Activated T-cell treated with anti-CD3 and anti-CD28 coated beads, Interleukin-2, amount 50 U/mL, for 48 hours (primary cell): ENCODE data around the gene ZBTB42.
A peak's percentile ranks its signal among the peaks of the same experiment; 100 is the strongest.
"Not testable (repeated sequence)": the region's sequence is repeated elsewhere in the genome, so short reads cannot be mapped to it uniquely, and the experiment has no call there.

Experiments used
- DNase-seq, 2 experiments: peaks; one replicate each; pipeline ENCODE4 v3.0.0-alpha.2; 2020

ZBTB42 gene

GRCh38 chr14:104813286-104813685, 12.4 kb downstream of the ZBTB42 start:
- DNase-seq = no peak

GRCh38 chr14:104814701-104815100, 13.8 kb downstream of the ZBTB42 start:
- DNase-seq = not testable (repeated sequence)

DNA sequence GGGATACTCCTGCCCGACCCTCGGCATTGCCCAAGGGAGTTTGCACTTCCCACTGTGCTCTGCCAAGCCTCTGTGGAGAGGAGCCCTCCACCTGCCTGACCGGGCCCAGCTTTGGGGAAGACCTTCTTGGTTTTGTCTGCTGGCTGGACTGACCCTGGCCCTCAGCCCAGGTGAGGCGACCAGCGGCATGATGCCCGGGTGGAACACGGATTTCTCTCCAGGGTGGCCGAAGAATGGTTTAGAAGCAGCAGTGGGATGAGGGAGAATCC, 15.6 kb downstream of the ZBTB42 start:
- DNase-seq = no peak

DNA sequence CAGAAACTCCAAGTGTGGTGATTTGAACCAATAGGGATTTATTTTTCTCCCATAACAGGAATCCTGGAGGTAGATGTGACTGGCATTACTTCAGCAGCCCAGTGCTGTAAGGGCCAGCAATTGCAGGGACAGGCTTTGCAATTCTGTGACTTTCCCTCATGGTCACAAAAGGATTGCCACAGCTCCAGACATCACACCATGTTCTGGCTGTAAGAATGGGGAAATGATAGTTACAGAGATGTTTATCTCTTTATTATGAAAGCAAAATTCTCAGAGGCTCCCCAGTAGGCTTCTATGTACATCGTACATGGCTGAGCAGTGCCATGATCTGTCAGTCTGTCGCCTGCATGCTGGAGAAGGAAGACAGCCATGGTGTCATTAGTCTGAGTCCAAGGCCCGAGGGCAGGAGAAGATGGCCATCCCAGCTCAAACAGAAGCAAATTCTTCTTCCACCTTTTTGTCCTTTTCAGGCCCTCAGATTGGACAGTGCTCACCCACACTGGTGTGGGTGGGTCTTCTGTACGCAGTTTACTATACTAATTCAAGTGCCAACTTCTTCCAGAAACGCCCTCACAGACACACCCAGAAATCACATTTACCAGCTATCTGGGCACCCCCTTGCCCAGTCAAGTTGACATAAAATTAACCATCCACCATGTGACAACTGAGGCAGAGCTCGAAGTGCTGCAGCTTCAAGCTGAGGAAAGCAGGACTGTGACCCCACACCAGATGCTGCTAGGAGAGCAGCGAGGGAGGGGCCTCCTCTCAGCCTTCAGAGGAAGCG, 17.2 kb downstream of the ZBTB42 start:
- no peak for DNase-seq

DNA sequence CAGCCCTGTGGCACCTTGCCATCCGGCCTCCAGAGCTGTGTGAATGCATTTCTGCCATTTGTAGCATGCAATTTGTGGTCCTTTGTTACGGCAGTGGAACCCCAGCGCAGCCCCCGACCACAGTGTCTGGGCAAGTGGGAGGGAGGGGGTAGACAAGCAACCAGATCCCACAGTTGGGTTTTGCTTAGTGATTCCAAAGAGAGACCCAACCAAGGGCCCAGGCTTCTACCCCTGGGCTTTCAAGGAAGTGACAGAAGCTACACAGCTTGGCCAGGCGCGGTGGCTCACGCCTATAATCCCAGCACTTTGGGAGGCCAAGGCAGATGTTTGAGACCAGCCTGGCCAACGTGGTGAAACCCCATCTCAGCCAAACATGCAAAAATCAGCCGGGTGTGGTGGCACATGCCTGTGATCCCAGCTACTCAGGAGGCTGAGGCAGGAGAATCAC, 17.8 kb downstream of the ZBTB42 start:
- no peak for DNase-seq

GRCh38 chr14:104819361-104819781, 18.5 kb downstream of the ZBTB42 start:
- DNase-seq = no peak

DNA sequence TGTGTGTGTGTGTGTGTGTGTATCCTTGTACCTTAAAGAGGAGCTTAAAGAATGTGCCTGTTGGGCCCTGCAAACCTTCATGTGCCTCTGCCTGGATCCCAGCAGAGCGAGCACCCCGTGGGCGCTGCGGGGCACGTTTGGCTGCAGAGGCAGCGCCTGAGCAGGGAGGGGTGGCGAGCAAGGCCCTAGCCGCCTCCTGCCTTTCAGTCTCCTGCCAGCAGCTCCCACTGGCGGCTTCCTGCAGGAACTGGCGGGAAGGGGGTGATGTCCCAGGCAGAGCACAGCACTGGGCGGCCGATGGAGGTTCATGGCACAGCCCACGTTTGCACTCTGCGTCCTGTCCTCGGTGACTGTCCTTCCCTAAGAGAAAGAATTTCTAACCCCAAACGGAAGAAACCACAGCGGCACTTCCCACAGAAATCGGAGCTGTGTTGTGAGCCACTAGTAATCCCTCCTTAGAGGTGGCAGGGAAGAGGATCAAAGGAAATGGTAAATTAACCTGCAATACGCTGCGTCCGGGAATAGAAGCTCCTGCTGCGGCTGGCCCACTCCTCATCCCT, 19.8 kb downstream of the ZBTB42 start:
- DNase-seq = no peak

DNA sequence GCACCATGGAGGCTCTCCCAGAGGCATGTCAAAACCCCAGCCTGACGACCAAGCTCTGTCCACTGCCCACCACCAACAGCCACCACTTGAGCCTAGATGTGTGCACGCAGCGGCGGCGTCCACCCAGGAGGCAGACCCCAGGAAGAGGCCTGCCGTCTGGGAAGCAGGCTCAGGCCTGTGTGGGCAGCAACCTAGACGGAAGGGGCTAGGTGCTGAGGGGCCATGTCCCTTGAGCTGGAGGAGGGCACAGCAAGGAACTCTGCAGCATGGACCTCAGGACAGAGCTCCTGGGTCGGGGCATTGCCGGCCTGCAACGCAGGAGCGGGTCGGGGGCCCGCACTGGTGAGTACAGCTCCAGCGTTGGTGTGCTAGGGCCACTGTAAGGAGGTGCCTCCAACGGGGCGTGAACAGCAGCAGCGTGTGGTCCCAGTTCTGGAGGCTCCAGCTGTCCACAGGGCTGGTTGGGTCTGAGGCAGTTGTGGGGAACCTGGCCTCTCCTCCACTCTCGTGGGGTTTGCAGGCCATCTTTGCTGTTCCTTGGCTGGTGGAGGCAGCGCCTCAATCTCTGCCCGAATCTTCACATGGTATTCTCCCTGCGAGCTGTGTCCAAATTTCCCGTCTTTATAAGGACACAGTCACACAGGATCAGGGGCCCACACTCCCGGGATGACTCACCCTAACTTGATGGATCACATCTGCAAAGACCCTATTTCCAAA, 20.5 kb downstream of the ZBTB42 start:
- DNase-seq = no peak

- no peak for DNase-seq
Observed at GRCh38 chr14:104821971-104822608, 21.2 kb downstream of the ZBTB42 start.

DNA sequence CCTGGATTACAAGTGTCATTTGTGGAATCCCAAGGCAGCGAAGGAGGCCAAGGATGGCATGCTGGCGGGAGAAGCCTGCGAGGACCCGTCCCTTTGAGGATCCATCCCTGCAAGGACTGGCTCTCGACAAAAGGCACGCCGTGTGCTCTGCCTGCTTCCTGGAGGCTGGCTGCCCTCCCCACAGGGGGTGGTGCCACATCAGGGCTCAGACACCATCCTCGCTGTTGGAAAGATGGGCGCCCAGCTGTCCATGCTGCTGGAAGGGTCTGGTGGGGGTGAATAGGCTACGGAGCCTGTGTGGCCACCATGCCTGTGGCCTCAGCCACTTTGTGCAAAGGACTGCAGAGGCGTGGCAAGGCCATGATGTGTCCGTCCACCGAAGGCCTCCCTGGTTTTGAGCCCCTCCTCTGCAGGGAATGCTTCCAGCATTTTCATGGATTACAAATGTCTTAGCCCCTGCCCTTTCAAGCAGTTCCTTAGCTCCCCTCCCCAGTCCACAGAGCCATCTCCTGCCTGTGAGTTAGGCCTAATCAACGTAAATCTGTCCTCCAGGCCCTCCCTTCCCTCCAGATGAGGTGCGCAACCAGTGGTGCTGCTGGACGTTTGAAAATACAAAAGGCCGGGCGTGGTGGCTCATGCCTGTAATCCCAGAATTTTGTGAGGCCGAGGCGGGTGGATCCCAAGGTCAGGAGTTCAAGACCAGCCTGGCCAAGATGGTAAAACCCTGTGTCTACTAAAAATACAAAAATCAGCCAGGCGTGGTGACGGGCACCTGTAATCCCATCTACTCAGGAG, 22.1 kb downstream of the ZBTB42 start:
- no peak for DNase-seq

GRCh38 chr14:104824353-104824997, 23.6 kb downstream of the ZBTB42 start:
- no peak for DNase-seq

- peak; percentile 96 to 97 for DNase-seq
Observed at GRCh38 chr14:104826189-104826860, 25.4 kb downstream of the ZBTB42 start.

DNA sequence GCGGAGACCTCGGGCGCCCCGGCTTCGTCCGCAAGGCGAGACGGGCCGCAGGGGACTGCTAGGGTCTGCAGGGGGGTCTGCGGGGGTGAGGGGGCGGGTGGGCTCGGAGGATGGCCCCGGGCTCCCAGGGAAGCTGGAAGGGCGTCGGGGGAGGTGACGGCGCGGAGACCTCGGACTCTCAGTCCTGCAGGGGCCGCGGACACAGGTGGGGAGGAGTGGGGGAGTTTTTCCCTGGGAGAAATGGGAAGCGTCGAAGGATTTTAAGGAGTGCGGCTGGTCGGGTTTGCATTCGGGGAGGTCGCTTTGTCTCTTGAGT, 25.9 kb downstream of the ZBTB42 start:
- no peak for DNase-seq

DNA sequence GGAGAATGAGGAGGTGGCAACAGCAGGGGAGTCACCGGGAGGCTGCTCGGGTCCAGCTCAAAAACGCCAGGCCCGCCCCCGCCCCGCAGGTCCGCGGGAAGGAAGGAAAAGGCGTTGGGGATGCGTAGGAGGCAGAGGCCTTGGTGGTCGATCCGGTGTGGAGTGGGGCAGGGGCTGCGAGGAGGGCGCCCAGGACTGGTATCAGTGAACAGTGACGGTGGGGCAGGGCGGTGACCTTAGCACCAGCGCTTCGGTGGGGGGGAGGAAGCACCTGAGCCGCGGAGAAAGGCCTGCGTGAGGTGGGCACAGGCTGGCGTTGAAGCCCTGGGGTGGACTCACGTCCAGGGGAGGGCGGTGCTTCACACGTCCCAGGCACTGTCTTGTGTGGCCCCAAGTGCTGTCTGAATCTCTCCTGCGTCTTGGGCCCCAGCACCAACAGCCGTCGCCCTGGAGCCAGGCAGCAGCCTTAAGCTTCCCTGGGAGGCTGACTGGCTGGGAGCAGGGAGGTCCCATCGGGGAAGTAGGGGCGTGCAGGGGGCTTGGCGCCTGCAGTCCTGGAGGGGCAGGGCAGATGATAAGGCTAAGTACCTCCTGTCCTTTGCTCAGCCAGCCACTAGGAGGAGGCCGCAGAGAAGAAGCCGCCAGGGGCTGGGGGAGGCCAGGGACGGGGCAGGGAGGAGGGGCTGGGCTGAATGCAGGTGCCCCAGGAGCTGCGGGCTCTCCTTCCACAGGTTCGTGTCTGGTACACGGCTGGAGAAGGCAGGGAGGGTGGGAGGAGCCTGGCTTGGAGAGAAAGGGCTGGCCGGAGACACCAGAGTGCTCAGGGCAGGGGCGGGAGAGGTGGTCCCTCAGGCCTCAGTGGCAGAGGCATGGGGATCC, 26.5 kb downstream of the ZBTB42 start:
- peak; percentile 70 to 76 for DNase-seq

GRCh38 chr14:104830781-104831180, 29.9 kb downstream of the ZBTB42 start:
- DNase-seq = no peak

DNA sequence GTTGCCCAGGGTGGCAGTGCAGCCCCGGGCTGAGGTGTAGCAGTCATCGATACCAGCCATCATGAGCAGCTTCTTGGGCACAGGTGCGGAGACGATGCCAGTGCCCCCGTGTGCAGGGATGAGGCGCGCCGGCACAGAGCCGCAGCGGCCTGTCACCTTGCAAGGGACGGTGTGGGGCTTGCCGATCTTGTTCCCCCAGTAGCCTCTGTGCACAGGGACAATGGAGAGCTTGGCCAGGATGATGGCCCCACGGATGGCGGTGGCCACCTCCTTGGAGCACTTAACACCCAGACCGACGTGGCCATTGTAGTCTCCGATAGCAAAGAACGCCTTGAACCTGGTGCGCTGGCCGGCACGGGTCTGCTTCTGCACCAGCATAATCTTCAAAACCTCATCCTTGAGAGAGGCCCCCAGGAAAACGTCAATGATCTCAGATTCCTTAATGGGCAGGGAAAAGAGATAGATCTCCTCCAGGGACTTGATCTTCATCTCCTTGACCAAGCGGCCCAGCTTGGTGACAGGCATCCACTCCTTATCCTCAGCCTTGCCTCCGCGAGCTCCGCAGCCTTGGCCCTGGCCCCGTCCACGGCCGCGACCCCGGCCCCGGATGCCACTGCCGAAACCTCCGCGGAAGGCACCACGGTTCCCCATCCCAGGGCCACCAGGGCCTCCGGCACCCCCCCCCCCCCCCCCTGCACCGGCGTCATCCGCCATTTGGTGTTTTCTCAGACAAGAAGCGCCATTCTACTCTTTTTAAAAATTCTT, 35.5 kb downstream of the ZBTB42 start:
- DNase-seq = not testable (repeated sequence)

- DNase-seq = no peak
Observed at GRCh38 chr14:104841730-104842129, 40.8 kb downstream of the ZBTB42 start.

DNA sequence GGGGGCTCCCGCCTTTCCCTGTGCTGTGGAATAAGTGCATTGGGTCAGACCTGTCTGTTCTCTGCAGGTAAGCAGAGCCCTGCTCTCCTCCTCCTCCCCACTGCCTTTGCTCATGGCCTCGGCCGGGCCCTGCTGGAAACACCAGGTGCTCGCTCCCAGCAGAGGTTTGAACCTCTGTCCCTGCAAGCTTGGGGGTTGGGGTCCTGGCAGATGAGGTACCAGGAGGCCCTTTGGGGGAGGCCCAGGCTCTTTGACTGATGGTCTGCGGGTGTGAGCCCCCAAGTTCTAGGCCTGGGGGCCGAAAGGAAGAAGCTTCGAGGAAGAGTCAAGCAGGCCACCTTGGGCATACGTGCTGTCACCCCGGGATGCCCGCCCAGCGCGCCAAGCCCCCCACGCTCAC, 42.1 kb downstream of the ZBTB42 start:
- DNase-seq = no peak

GRCh38 chr14:104843442-104844305, 42.8 kb downstream of the ZBTB42 start:
- DNase-seq = no peak
